Measurements from ENCODE around the gene NPY.

NPY gene

DNA sequence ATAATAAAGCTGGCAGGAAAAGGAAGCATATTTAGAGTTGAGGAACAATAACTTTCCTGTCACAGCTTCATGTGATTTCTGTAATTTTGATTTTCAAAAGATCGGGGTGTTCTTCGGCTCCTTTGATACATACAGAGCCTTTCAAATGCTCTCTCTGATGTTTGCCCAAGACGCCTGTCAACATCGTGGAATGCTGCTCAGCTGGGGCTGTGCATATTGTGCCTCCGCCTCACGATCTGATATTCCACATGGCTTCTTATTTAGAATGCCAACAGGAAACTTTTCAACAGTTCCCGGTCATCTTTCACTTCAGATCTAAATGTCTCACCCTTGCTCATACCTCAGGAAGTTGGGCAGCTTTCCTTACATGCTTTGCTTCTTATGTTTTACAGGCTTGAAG is 7.3 kb downstream of the NPY start:
- no peaks in the 10 kb centered on the region for H3K9me3 ChIP-seq (ENCODE audit: control insufficient read depth, low read length)
- H3K36me3 ChIP-seq (ENCODE audit: control insufficient read depth, insufficient read depth, low read length): no peaks in the 10 kb centered on the region
- H3K79me2 ChIP-seq: no peaks in the 10 kb centered on the region
- H3K27ac ChIP-seq: no peak overlapping the region
- H2AFZ ChIP-seq: no peak overlapping the region
- H3K4me3 ChIP-seq (ENCODE audit: low read depth, low read length): no peak overlapping the region
- H3K4me1 ChIP-seq: no peaks in the 10 kb centered on the region
- H3K27me3 ChIP-seq (ENCODE audit: control insufficient read depth, insufficient read depth, low read length): no peaks in the 10 kb centered on the region
- TF ChIP-seq, protein P1, sequence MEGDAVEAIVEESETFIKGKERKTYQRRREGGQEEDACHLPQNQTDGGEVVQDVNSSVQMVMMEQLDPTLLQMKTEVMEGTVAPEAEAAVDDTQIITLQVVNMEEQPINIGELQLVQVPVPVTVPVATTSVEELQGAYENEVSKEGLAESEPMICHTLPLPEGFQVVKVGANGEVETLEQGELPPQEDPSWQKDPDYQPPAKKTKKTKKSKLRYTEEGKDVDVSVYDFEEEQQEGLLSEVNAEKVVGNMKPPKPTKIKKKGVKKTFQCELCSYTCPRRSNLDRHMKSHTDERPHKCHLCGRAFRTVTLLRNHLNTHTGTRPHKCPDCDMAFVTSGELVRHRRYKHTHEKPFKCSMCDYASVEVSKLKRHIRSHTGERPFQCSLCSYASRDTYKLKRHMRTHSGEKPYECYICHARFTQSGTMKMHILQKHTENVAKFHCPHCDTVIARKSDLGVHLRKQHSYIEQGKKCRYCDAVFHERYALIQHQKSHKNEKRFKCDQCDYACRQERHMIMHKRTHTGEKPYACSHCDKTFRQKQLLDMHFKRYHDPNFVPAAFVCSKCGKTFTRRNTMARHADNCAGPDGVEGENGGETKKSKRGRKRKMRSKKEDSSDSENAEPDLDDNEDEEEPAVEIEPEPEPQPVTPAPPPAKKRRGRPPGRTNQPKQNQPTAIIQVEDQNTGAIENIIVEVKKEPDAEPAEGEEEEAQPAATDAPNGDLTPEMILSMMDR (IDR thresholded peaks at IDR 0.05): no peak
- no peak overlapping the region for H3K4me2 ChIP-seq (ENCODE audit: low read length)
- no peak overlapping the region for H3K9ac ChIP-seq

DNA sequence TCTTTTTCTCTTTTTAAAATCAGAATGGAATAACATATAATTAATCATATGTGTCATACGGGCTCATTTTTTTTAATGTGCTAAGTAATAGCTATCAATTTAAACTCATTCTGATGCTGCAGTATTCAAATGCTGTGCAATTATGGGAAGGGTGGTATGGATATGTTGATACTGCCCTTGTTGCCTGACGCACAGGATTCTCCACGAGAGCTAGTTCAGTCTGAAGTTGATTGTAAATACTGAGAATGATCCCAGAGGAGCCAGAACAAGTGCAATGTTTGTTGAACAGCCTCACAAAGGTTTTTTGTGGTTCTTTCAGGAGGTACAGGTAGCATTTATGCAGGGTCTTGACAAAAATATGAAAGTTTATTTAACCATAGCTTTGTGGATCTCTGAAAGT is 13.4 kb downstream of the NPY start:
- H3K4me1 ChIP-seq: no peaks in the 10 kb centered on the region
- H3K27ac ChIP-seq: no peak overlapping the region
- TF ChIP-seq, protein P1 (IDR thresholded peaks at IDR 0.05): no peak
- no peak overlapping the region for H3K4me2 ChIP-seq (ENCODE audit: low read length)
- H3K9me3 ChIP-seq (ENCODE audit: control insufficient read depth, low read length): no peaks in the 10 kb centered on the region
- H3K36me3 ChIP-seq (ENCODE audit: control insufficient read depth, insufficient read depth, low read length): no peaks in the 10 kb centered on the region
- H3K27me3 ChIP-seq (ENCODE audit: control insufficient read depth, insufficient read depth, low read length): no peaks in the 10 kb centered on the region
- H2AFZ ChIP-seq: no peak overlapping the region
- no peak overlapping the region for H3K4me3 ChIP-seq (ENCODE audit: low read depth, low read length)
- H3K9ac ChIP-seq: no peak overlapping the region
- no peaks in the 10 kb centered on the region for H3K79me2 ChIP-seq

GRCh38 chr7:24298696-24299095 is 14.7 kb downstream of the NPY start:
- Histone ChIP-seq H2AFZ (no peak overlapping the region), H3K4me2 (ENCODE audit: low read length) (no peak overlapping the region), H3K9me3 (ENCODE audit: control insufficient read depth, low read length) (no peaks in the 10 kb centered on the region), H3K27me3 (ENCODE audit: control insufficient read depth, insufficient read depth, low read length) (no peaks in the 10 kb centered on the region), H3K36me3 (ENCODE audit: control insufficient read depth, insufficient read depth, low read length) (no peaks in the 10 kb centered on the region), H3K79me2 (no peaks in the 10 kb centered on the region), H3K4me3 (ENCODE audit: low read depth, low read length) (no peak overlapping the region), H3K4me1 (no peaks in the 10 kb centered on the region), H3K9ac (no peak overlapping the region), H3K27ac (no peak overlapping the region)
- TF ChIP-seq, protein P1 (IDR thresholded peaks at IDR 0.05): no peak

DNA sequence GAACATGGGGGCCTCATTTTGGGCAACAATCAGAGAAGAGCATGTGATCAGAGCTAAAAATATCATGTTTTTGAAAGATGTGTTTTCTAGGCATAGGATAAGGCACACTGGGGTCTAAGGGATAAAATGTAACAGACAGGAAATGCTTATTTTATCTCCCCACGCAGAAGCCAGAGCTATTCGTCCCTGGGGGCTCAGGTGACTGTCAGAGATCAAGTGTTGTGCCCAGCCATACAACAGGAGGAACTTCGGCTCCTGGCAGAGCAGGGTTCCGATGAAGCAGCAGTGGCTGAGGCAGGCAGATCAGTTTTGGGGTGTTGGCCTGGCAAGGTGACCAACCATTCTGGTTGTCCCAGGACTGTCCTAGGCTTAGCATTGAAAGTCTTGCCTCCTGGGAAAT is 15.2 kb downstream of the NPY start:
- Histone ChIP-seq H2AFZ (no peak overlapping the region), H3K4me3 (ENCODE audit: low read depth, low read length) (no peak overlapping the region), H3K36me3 (ENCODE audit: control insufficient read depth, insufficient read depth, low read length) (no peaks in the 10 kb centered on the region), H3K4me2 (ENCODE audit: low read length) (no peak overlapping the region), H3K9ac (no peak overlapping the region), H3K9me3 (ENCODE audit: control insufficient read depth, low read length) (no peaks in the 10 kb centered on the region), H3K27ac (no peak overlapping the region), H3K4me1 (no peaks in the 10 kb centered on the region), H3K27me3 (ENCODE audit: control insufficient read depth, insufficient read depth, low read length) (no peaks in the 10 kb centered on the region), H3K79me2 (no peaks in the 10 kb centered on the region)
- TF ChIP-seq, protein P1 (IDR thresholded peaks at IDR 0.05): no peak

DNA sequence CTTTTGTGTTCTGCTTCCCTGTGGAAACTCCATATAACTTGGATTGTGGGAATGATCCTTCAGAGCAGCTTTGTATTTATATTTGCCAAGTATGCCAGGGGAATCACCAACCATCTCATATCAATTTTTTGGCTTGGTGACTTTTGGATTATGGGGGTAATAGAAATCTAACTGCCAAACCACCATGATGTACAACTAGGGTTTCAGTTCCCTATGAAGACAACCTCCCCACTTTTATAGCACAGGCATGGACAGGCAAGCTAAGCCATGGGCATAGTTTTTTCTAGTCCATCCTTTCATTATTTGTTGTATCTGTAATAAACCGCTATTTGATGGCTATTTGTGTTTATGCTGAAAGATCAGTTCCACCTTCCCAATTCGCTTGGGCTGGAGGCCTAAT is 17.7 kb downstream of the NPY start:
- Histone ChIP-seq H3K9me3 (ENCODE audit: control insufficient read depth, low read length) (no peaks in the 10 kb centered on the region), H3K27ac (no peak overlapping the region)

More for the DNA sequence above, 17.7 kb downstream of the NPY start:
- Histone ChIP-seq H3K79me2 (no peaks in the 10 kb centered on the region), H3K4me2 (ENCODE audit: low read length) (no peak overlapping the region), H3K36me3 (ENCODE audit: control insufficient read depth, insufficient read depth, low read length) (no peaks in the 10 kb centered on the region), H3K4me1 (no peaks in the 10 kb centered on the region), H2AFZ (no peak overlapping the region), H3K27me3 (ENCODE audit: control insufficient read depth, insufficient read depth, low read length) (no peaks in the 10 kb centered on the region), H3K9ac (no peak overlapping the region), H3K4me3 (ENCODE audit: low read depth, low read length) (no peak overlapping the region)
- TF ChIP-seq, protein P1 (IDR thresholded peaks at IDR 0.05): no peak
